ENCODE data around the gene CHCHD3. TPM values are rescaled to one million over a fixed set of nuclear protein-coding genes. Genes with fewer than 3 reads are reported as not detected.

Gene CHCHD3
- total RNA-seq, 1 experiment from 2014 or later, result 102 TPM

DNA sequence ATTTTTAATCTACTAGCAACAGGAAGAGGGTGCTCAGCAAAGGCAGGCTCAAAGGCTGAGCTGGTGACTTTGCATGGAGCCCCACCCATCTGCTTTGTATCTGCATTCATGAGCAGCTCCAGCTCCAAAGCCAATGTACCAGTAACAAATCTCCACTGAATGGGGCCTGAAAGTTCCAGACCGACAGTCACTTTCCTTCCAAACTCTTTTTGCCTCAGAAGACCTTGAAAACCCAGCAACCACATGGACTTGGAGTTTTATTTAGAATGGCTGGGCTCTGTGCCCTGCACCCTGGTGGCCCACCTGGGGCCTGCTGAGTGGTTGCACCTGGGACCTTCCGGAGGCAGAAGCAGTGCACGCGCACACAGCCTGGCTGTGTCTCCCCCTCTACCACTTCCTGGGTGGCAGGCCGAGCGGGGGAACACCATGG lies 310.6 kb downstream of the CHCHD3 start:
- no peak for TF ChIP-seq CTCF (IDR thresholded peaks at IDR 0.05; ENCODE audit: insufficient read depth in 1 of 2, low read depth in 1 of 2, low read length in 1 of 2, severe bottlenecking in 1 of 2, unreplicated experiment in 1 of 2)
- Histone ChIP-seq H3K36me3 (ENCODE audit: control insufficient read depth, insufficient read depth, low read length) (no peaks in the 10 kb centered on the region), H3K27me3 (replicated peaks; ENCODE audit: control insufficient read depth, insufficient read depth, low read length) (no peaks in the 10 kb centered on the region), H3K4me3 (ENCODE audit: low read depth, low read length) (no peak overlapping the region), H3K4me1 (no peaks in the 10 kb centered on the region), H3K9me3 (no peaks in the 10 kb centered on the region)
- no TSS peak for BruUV-seq (replicated peaks)
- H3K36me3 Mint-ChIP-seq (ENCODE audit: insufficient read depth, unreplicated experiment), result no peaks in the 10 kb centered on the region
- no peak overlapping the region for H3K4me3 Mint-ChIP-seq (ENCODE audit: unreplicated experiment)
- H3K4me1 Mint-ChIP-seq (ENCODE audit: low read depth, unreplicated experiment), result no peaks in the 10 kb centered on the region
- POLR2A ChIA-PET, result no interaction called here
- intact Hi-C loops (cut with micrococcal nuclease; ENCODE audit: unreplicated experiment), result no loop called here
- CTCF ChIA-PET, result interaction anchor here (0.6 kb wide), 1 partner anchor 61 kb away, joined by 4 read pairs; no protein-coding TSS in a partner anchor
- H3K9me3 Mint-ChIP-seq (ENCODE audit: unreplicated experiment), result peaks cover 13% of the 10 kb centered on the region
- no peak for DNase-seq
- H3K27me3 Mint-ChIP-seq (ENCODE audit: insufficient read depth, unreplicated experiment), result no peaks in the 10 kb centered on the region
- H3K27ac Mint-ChIP-seq (ENCODE audit: unreplicated experiment), result no peak overlapping the region

GRCh38 chr7:132770055-132770454 lies 311.8 kb downstream of the CHCHD3 start:
- intact Hi-C loops (cut with micrococcal nuclease; ENCODE audit: unreplicated experiment), result no loop called here
- POLR2A ChIA-PET, result no interaction called here
- Mint-ChIP-seq H3K27me3 (ENCODE audit: insufficient read depth, unreplicated experiment) (no peaks in the 10 kb centered on the region), H3K4me1 (ENCODE audit: low read depth, unreplicated experiment) (no peaks in the 10 kb centered on the region), H3K36me3 (ENCODE audit: insufficient read depth, unreplicated experiment) (no peaks in the 10 kb centered on the region), H3K4me3 (ENCODE audit: unreplicated experiment) (no peak overlapping the region), H3K27ac (ENCODE audit: unreplicated experiment) (no peak overlapping the region), H3K9me3 (ENCODE audit: unreplicated experiment) (peaks cover 13% of the 10 kb centered on the region)
- H3K36me3 ChIP-seq (ENCODE audit: control insufficient read depth, insufficient read depth, low read length), result no peaks in the 10 kb centered on the region
- no peaks in the 10 kb centered on the region for H3K4me1 ChIP-seq
- BruUV-seq (replicated peaks), result no TSS peak
- H3K9me3 ChIP-seq, result no peaks in the 10 kb centered on the region
- no peak overlapping the region for H3K4me3 ChIP-seq (ENCODE audit: low read depth, low read length)
- no peak for DNase-seq
- CTCF ChIA-PET, result no interaction called here
- no peaks in the 10 kb centered on the region for H3K27me3 ChIP-seq (replicated peaks; ENCODE audit: control insufficient read depth, insufficient read depth, low read length)
- TF ChIP-seq CTCF (IDR thresholded peaks at IDR 0.05; ENCODE audit: insufficient read depth in 1 of 2, low read depth in 1 of 2, low read length in 1 of 2, severe bottlenecking in 1 of 2, unreplicated experiment in 1 of 2), result no peak

DNA sequence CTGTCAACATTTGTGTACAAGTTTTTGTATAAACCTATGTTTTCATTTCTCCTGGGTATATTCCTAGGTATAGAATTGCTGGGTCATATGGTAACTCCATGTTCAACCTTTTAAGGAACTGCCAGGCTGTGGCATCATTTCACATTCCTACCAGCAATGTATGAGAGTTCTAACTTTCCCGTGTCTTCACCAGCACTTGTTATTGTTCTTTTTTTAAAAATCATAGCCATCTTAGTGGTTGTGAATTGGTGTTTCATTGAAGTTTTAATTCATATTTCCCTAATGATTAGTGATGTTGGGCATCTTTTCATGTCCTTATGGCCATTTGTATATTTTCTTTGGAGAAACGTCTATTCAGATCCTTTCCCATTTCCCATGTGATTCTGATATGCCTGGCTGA lies 312.6 kb downstream of the CHCHD3 start:
- Histone ChIP-seq H3K9me3 (no peaks in the 10 kb centered on the region), H3K36me3 (ENCODE audit: control insufficient read depth, insufficient read depth, low read length) (no peaks in the 10 kb centered on the region), H3K27me3 (replicated peaks; ENCODE audit: control insufficient read depth, insufficient read depth, low read length) (no peaks in the 10 kb centered on the region), H3K4me1 (no peaks in the 10 kb centered on the region), H3K4me3 (ENCODE audit: low read depth, low read length) (no peak overlapping the region)
- DNase-seq, result no peak
- ChIA-PET POLR2A (no interaction called here), CTCF (no interaction called here)
- Mint-ChIP-seq H3K27me3 (ENCODE audit: insufficient read depth, unreplicated experiment) (no peaks in the 10 kb centered on the region), H3K4me3 (ENCODE audit: unreplicated experiment) (no peak overlapping the region), H3K36me3 (ENCODE audit: insufficient read depth, unreplicated experiment) (no peaks in the 10 kb centered on the region), H3K27ac (ENCODE audit: unreplicated experiment) (no peak overlapping the region), H3K4me1 (ENCODE audit: low read depth, unreplicated experiment) (no peaks in the 10 kb centered on the region), H3K9me3 (ENCODE audit: unreplicated experiment) (peaks cover 13% of the 10 kb centered on the region)
- intact Hi-C loops (cut with micrococcal nuclease; ENCODE audit: unreplicated experiment), result no loop called here
- BruUV-seq (replicated peaks), result no TSS peak
- TF ChIP-seq CTCF (IDR thresholded peaks at IDR 0.05; ENCODE audit: insufficient read depth in 1 of 2, low read depth in 1 of 2, low read length in 1 of 2, severe bottlenecking in 1 of 2, unreplicated experiment in 1 of 2), result no peak
